Lung (tissue), 12 donors: ENCODE data around the gene BTD. TPM values are rescaled to one million over a fixed set of nuclear protein-coding genes. Genes with fewer than 3 reads are reported as not detected.
A peak's percentile ranks its signal among the peaks of the same experiment; 100 is the strongest.

Source experiments
- ATAC-seq: fragments of 200-7000 bp; cut with Tn5 transposase; one replicate; pipeline ENCODE4 v1.9.1; 2020; ENCODE audit warnings: moderate number of reproducible peaks; ENCODE audit not compliant: insufficient read depth, low FRiP score
- DNase-seq, 3 donors: peaks; one replicate each; pipeline ENCODE4 v3.0.0-alpha.2; 2013 to 2017
- H3K27ac ChIP-seq, 2 donors: one replicate each; pipeline ENCODE4 v1.5.1; 2013; ENCODE audit warnings: mild to moderate bottlenecking in 2 of 2, moderate library complexity in 2 of 2, control low read depth in 1 of 2, inconsistent platforms in 1 of 2, low read depth in 1 of 2, low read length in 1 of 2
- H3K27me3 ChIP-seq, 3 donors: one replicate each; pipeline ENCODE4 v1.5.1; 2013; ENCODE audit warnings: low read length in 2 of 3; ENCODE audit not compliant: control insufficient read depth in 3 of 3, insufficient read depth in 3 of 3
- H3K36me3 ChIP-seq, 4 donors: one replicate each; pipeline ENCODE4 v1.5.1; 2013; ENCODE audit warnings: low read length in 4 of 4, mild to moderate bottlenecking in 1 of 4, moderate library complexity in 1 of 4; ENCODE audit not compliant: control insufficient read depth in 4 of 4, insufficient read depth in 4 of 4
- H3K4me1 ChIP-seq, 5 donors: one replicate each; pipeline ENCODE4 v1.5.1; 2013; ENCODE audit warnings: low read length in 5 of 5, mild to moderate bottlenecking in 2 of 5, moderate library complexity in 1 of 5; ENCODE audit not compliant: control insufficient read depth in 5 of 5, insufficient read depth in 5 of 5
- H3K4me3 ChIP-seq: one replicate; pipeline ENCODE4 v1.5.1; 2013; ENCODE audit warnings: mild to moderate bottlenecking, control low read depth, moderate library complexity
- H3K9ac ChIP-seq, 2 donors: one replicate each; pipeline ENCODE4 v1.5.1; 2013; ENCODE audit warnings: low read length in 2 of 2, control low read depth in 1 of 2; ENCODE audit not compliant: insufficient read depth in 1 of 2
- H3K9me3 ChIP-seq, 4 donors: one replicate each; pipeline ENCODE4 v1.5.1; 2013; ENCODE audit warnings: low read length in 3 of 4, mild to moderate bottlenecking in 1 of 4, moderate library complexity in 1 of 4; ENCODE audit not compliant: control insufficient read depth in 4 of 4, insufficient read depth in 3 of 4
- CTCF ChIP-seq: IDR thresholded peaks from 2 replicates; pipeline ENCODE4 v1.5.1; 2012; ENCODE audit warnings: mild to moderate bottlenecking; ENCODE audit errors: control extremely low read depth, extremely low read depth
- WGBS, 2 donors: extraction: QIAGEN DNeasy Blood & Tissue Kit; methylation state at CpG; one replicate each; pipeline ENCODE4 v1.1.7; 2013; 5-methylcytosine and 5-hydroxymethylcytosine counted together
- polyA plus RNA-seq, 2 donors: library from polyadenylated mRNA; stranded (reverse); fragments of 200-250 nt; gene quantifications; one replicate each; pipeline ENCODE4 v1.2.1, GENCODE V29; 2013
- total RNA-seq, 2 donors: library from RNA; depleted of rRNA in 1 of 2; stranded (reverse); fragments of >200 nt in 1 of 2; gene quantifications; one replicate each; pipeline ENCODE4 v1.2.1, GENCODE V29; 2014 to 2021
- donor health status: control.
- donor health status: control.
- donor health status: Bipolar disorder and iron deficiency.
- donor health status: healthy.
- donor health status: DM: yes; HTN: yes; CAD: no.

Gene BTD
- total and polyA plus RNA-seq, 4 donors = 14.9 to 35.5 (median 18.7) TPM

- ATAC-seq (no peak), DNase-seq (no peak)
- Histone ChIP-seq H3K27me3 (no peaks in the 10 kb centered on the region), H3K9ac (peak overlapping the region in 1 of 2 donors; percentile 23), H3K9me3 (no peaks in the 10 kb centered on the region), H3K36me3 (peaks cover 0 to 2% (median 0%) of the 10 kb centered on the region in 4 donors), H3K4me3 (no peak overlapping the region), H3K27ac (no peak overlapping the region), H3K4me1 (peaks cover 0 to 50% (median 11%) of the 10 kb centered on the region in 5 donors)
- 86 to 94% methylated on average over 2 of the region's 2 CpGs for WGBS, 2 donors
- no peak for TF ChIP-seq CTCF
Measured at GRCh38 chr3:15634671-15635070, 33.1 kb downstream of the BTD start.

GRCh38 chr3:15635121-15635661 is 33.6 kb downstream of the BTD start:
- no peak for TF ChIP-seq CTCF
- Histone ChIP-seq H3K27me3 (no peaks in the 10 kb centered on the region), H3K27ac (peak overlapping the region; percentile 41 to 50), H3K9me3 (no peaks in the 10 kb centered on the region), H3K4me3 (no peak overlapping the region), H3K9ac (peak overlapping the region in 1 of 2 donors; percentile 23), H3K4me1 (peaks cover 0 to 50% (median 11%) of the 10 kb centered on the region in 5 donors), H3K36me3 (peaks cover 0 to 2% (median 0%) of the 10 kb centered on the region in 4 donors)
- ATAC-seq (no peak), DNase-seq (peak; percentile 65 to 84 (median 84))
- 81 to 91% methylated on average over 13 of the region's 13 CpGs for WGBS, 2 donors

- TF ChIP-seq CTCF = no peak
- Histone ChIP-seq H3K9me3 (no peaks in the 10 kb centered on the region), H3K4me3 (no peak overlapping the region), H3K36me3 (peaks cover 0 to 2% (median 0%) of the 10 kb centered on the region in 4 donors), H3K4me1 (peaks cover 0 to 42% (median 11%) of the 10 kb centered on the region in 5 donors), H3K27ac (peak overlapping the region; percentile 41 to 84), H3K27me3 (no peaks in the 10 kb centered on the region), H3K9ac (no peak overlapping the region)
- WGBS, 2 donors = 50 to 51% methylated on average over 14 of the region's 14 CpGs
- peak; percentile 56 for ATAC-seq
- peak; percentile 33 to 60 (median 40) for DNase-seq
Measured at GRCh38 chr3:15636028-15636709, 34.6 kb downstream of the BTD start.
